ENCODE measurements around the gene NRARP.

DNA sequence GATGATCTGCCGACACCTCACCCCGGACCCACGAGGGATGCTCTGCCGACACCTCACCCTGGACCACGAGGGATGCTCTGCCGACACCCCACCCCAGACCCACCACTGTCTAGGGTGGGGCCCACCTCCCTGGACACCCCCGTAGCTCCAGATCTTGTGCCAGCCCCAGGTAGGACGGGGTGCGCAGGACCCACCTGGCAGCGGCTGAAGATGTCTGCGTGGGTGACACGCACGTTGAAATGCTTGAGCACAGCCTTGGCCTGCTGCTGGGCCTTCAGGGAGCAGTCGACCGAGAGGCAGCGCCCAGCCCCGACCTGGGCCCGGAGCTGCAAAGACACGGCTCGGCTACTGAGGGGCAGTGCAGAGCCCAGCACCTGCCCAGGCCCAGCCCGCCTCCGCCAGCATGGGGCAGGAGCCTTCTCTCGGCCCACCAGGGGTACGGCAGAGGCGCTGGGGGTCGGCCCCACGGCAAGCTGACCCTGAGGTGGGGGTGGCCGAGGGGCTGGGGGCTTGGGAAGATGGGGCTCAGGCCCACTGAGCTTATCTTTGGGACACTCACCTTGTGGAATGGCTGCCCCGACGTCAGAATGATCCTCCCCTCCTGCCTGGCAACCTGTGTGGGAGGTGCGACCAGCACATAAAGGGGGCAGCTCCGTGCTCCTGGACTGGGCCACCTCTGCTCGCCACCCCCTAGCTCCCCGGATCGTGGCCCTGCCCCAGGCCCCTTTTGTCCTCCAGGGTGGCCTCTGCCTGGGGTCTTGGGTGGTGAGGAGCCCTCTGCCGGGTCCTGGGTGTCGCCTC is 21.7 kb upstream of the NRARP start:
- no peak for TF ChIP-seq POLR2A (IDR thresholded peaks at IDR 0.05)
- TF ChIP-seq, protein P1, sequence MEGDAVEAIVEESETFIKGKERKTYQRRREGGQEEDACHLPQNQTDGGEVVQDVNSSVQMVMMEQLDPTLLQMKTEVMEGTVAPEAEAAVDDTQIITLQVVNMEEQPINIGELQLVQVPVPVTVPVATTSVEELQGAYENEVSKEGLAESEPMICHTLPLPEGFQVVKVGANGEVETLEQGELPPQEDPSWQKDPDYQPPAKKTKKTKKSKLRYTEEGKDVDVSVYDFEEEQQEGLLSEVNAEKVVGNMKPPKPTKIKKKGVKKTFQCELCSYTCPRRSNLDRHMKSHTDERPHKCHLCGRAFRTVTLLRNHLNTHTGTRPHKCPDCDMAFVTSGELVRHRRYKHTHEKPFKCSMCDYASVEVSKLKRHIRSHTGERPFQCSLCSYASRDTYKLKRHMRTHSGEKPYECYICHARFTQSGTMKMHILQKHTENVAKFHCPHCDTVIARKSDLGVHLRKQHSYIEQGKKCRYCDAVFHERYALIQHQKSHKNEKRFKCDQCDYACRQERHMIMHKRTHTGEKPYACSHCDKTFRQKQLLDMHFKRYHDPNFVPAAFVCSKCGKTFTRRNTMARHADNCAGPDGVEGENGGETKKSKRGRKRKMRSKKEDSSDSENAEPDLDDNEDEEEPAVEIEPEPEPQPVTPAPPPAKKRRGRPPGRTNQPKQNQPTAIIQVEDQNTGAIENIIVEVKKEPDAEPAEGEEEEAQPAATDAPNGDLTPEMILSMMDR (IDR thresholded peaks at IDR 0.05): no peak

Measured in sigmoid colon (tissue), 3 donors.